ENCODE measurements around the gene PDCD2L. TPM values are rescaled to one million over a fixed set of nuclear protein-coding genes. Genes with fewer than 3 reads are reported as not detected.

Gene PDCD2L
- polyA plus RNA-seq, 1 experiment = 14.0 TPM

GRCh38 chr19:34370117-34370516 is 34.1 kb upstream of the PDCD2L start:
- POLR2A ChIA-PET = interaction anchor here (1.0 to 1.1 kb wide), 2 partner anchors 11 to 16 kb away, joined by 3 read pairs; no protein-coding TSS in a partner anchor
- Histone ChIP-seq H3K9me3 (ENCODE audit: control insufficient read depth, insufficient read depth, low read length) (no peaks in the 10 kb centered on the region), H3K27me3 (ENCODE audit: control insufficient read depth, insufficient read depth, low read length) (no peaks in the 10 kb centered on the region), H3K4me3 (ENCODE audit: low read depth, low read length) (no peak overlapping the region), H3K27ac (ENCODE audit: low read depth, low read length) (no peak overlapping the region)
- CTCF ChIA-PET = no interaction called here
- no peak for TF ChIP-seq CTCF (IDR thresholded peaks at IDR 0.05; ENCODE audit: low read depth, low read length)
- no peak for DNase-seq (ENCODE audit: low read depth, low spot score)

- no peaks in the 10 kb centered on the region for H3K9me3 ChIP-seq (ENCODE audit: control insufficient read depth, insufficient read depth, low read length)
- DNase-seq (ENCODE audit: low read depth, low spot score) = no peak
- ChIA-PET POLR2A (interaction anchor here (0.7 to 1.0 kb wide), 2 partner anchors 15 to 127 kb away, joined by 3 read pairs; no protein-coding TSS in a partner anchor), CTCF (no interaction called here)
- H3K27me3 ChIP-seq (ENCODE audit: control insufficient read depth, insufficient read depth, low read length) = no peaks in the 10 kb centered on the region
- H3K4me3 ChIP-seq (ENCODE audit: low read depth, low read length) = no peak overlapping the region
- TF ChIP-seq CTCF (IDR thresholded peaks at IDR 0.05; ENCODE audit: low read depth, low read length) = no peak
- no peak overlapping the region for H3K27ac ChIP-seq (ENCODE audit: low read depth, low read length)
These were observed 33.2 kb upstream of the PDCD2L start for GRCh38 chr19:34370983-34371382.

- TF ChIP-seq CTCF (IDR thresholded peaks at IDR 0.05; ENCODE audit: low read depth, low read length) = no peak
- CTCF ChIA-PET = no interaction called here
- POLR2A ChIA-PET = no interaction called here
- H3K27me3 ChIP-seq (ENCODE audit: control insufficient read depth, insufficient read depth, low read length) = no peaks in the 10 kb centered on the region
- no peaks in the 10 kb centered on the region for H3K9me3 ChIP-seq (ENCODE audit: control insufficient read depth, insufficient read depth, low read length)
- H3K4me3 ChIP-seq (ENCODE audit: low read depth, low read length) = no peak overlapping the region
- no peak overlapping the region for H3K27ac ChIP-seq (ENCODE audit: low read depth, low read length)
- no peak for DNase-seq (ENCODE audit: low read depth, low spot score)
These were observed 30.5 kb upstream of the PDCD2L start for GRCh38 chr19:34373601-34374288.

GRCh38 chr19:34375598-34375997 is 28.6 kb upstream of the PDCD2L start:
- ChIA-PET POLR2A (no interaction called here), CTCF (no interaction called here)
- no peaks in the 10 kb centered on the region for H3K9me3 ChIP-seq (ENCODE audit: control insufficient read depth, insufficient read depth, low read length)
- no peak overlapping the region for H3K4me3 ChIP-seq (ENCODE audit: low read depth, low read length)
- TF ChIP-seq CTCF (IDR thresholded peaks at IDR 0.05; ENCODE audit: low read depth, low read length) = no peak
- no peaks in the 10 kb centered on the region for H3K27me3 ChIP-seq (ENCODE audit: control insufficient read depth, insufficient read depth, low read length)
- DNase-seq (ENCODE audit: low read depth, low spot score) = no peak
- no peak overlapping the region for H3K27ac ChIP-seq (ENCODE audit: low read depth, low read length)

GRCh38 chr19:34380639-34381241 is 23.5 kb upstream of the PDCD2L start:
- CTCF ChIA-PET = interaction anchor here (1.5 kb wide), 1 partner anchor 34 kb away, joined by 4 read pairs; no protein-coding TSS in a partner anchor
- no peaks in the 10 kb centered on the region; the same call in 1 of the 2 replicates for H3K9me3 ChIP-seq (ENCODE audit: control insufficient read depth, insufficient read depth, low read length)
- POLR2A ChIA-PET = interaction anchor here (0.7 kb wide), 1 partner anchor 22 kb away, joined by 3 read pairs; no protein-coding TSS in a partner anchor

More at GRCh38 chr19:34380639-34381241, 23.5 kb upstream of the PDCD2L start:
- no peak for DNase-seq (ENCODE audit: low read depth, low spot score)
- H3K27ac ChIP-seq (ENCODE audit: low read depth, low read length) = no peak overlapping the region
- no peak for TF ChIP-seq CTCF (IDR thresholded peaks at IDR 0.05; ENCODE audit: low read depth, low read length)
- no peaks in the 10 kb centered on the region for H3K27me3 ChIP-seq (ENCODE audit: control insufficient read depth, insufficient read depth, low read length)
- no peak overlapping the region for H3K4me3 ChIP-seq (ENCODE audit: low read depth, low read length)

Data from AG04450 (cell line).